Measurements from ENCODE around the gene ARMH2.

DNA sequence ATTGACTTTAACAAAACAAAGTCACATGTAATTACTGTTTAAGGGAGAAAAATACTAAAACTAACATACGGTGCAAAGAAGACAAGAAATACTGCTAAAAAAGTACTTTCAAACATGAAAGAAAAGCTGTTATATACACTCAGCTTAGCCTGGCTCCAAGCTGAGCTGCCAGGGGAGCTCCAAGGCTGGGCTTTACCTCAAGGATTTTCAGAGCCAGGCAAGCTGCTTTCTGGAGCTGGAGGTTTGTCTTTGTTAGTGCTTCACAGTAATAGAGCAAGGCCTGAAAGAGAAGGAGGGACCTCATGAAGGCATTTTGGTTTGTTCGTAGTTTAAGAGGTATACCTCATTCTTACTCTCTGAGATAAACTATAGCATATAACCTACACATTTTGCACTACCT lies 19.6 kb upstream of the ARMH2 start:
- TF ChIP-seq CTCF (IDR thresholded peaks at IDR 0.05; ENCODE audit: poor library complexity, severe bottlenecking) (no peak), EZH2 (IDR thresholded peaks at IDR 0.05; ENCODE audit: borderline replicate concordance, insufficient read depth, low read length, poor library complexity, severe bottlenecking) (no peak), SMC3 (conservative IDR thresholded peaks at IDR 0.05; ENCODE audit: poor library complexity) (no peak)
- TF ChIP-seq, protein P1, sequence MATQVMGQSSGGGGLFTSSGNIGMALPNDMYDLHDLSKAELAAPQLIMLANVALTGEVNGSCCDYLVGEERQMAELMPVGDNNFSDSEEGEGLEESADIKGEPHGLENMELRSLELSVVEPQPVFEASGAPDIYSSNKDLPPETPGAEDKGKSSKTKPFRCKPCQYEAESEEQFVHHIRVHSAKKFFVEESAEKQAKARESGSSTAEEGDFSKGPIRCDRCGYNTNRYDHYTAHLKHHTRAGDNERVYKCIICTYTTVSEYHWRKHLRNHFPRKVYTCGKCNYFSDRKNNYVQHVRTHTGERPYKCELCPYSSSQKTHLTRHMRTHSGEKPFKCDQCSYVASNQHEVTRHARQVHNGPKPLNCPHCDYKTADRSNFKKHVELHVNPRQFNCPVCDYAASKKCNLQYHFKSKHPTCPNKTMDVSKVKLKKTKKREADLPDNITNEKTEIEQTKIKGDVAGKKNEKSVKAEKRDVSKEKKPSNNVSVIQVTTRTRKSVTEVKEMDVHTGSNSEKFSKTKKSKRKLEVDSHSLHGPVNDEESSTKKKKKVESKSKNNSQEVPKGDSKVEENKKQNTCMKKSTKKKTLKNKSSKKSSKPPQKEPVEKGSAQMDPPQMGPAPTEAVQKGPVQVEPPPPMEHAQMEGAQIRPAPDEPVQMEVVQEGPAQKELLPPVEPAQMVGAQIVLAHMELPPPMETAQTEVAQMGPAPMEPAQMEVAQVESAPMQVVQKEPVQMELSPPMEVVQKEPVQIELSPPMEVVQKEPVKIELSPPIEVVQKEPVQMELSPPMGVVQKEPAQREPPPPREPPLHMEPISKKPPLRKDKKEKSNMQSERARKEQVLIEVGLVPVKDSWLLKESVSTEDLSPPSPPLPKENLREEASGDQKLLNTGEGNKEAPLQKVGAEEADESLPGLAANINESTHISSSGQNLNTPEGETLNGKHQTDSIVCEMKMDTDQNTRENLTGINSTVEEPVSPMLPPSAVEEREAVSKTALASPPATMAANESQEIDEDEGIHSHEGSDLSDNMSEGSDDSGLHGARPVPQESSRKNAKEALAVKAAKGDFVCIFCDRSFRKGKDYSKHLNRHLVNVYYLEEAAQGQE (IDR thresholded peaks at IDR 0.05; ENCODE audit: borderline replicate concordance): no peak

All from neural cell (in vitro differentiated cells).